Body of pancreas (tissue), 4 donors: ENCODE measurements around the gene EEFSEC.

Experiments used
- CTCF ChIP-seq, 7 experiments: fragments of 450-650 bp in 4 of 7; fragments of 200-600 bp in 3 of 7; sonication (generic) in 3 of 7; IDR thresholded peaks; one replicate each; pipeline ENCODE4 v1.5.1; 2016 to 2019; ENCODE audit warnings: antibody characterized with exemption in 7 of 7
- POLR2A ChIP-seq, 3 donors: fragments of 450-650 bp; IDR thresholded peaks; one replicate each; pipeline ENCODE4 v1.6.1; 2016; ENCODE audit warnings: antibody characterized with exemption in 3 of 3, mild to moderate bottlenecking in 2 of 3

- TF ChIP-seq CTCF (IDR thresholded peaks at IDR 0.05) (peak; percentile 6 to 66 (median 59)), POLR2A (IDR thresholded peaks at IDR 0.05) (no peak)
Observed at GRCh38 chr3:128322030-128323022, 169.0 kb downstream of the EEFSEC start.
